GM12878 (cell line): ENCODE results near the gene ADAMTS2. TPM values are rescaled to one million over a fixed set of nuclear protein-coding genes. Genes with fewer than 3 reads are reported as not detected.

Source experiments
- ATAC-seq: fragments of 200-7000 bp; cut with Tn5 transposase; 3 replicates; pipeline ENCODE4 v1.9.1; 2020; ENCODE audit warnings: mild to moderate bottlenecking, moderate library complexity
- BruUV-seq: library from RNA; stranded (reverse); fragments of 400-500 nt; replicated peaks from 2 replicates; lab custom pipeline; 2021; lab: Mats Ljungman, UMichigan
- CTCF ChIA-PET: fragments of 300-600 bp; sonication (Branson Sonifier 250); formaldehyde crosslinking; extraction: SDS; loops from one replicate; lab custom pipeline; 2021; ENCODE audit warnings: inconsistent platforms; lab: Yijun Ruan, JAX
- POLR2A ChIA-PET: fragments of 350-600 bp; formaldehyde crosslinking; extraction: SDS; loops from one replicate; lab custom pipeline; 2021; ENCODE audit warnings: inconsistent platforms; lab: Charles Lee
- RAD21 ChIA-PET: fragments of 300-600 bp; sonication (Branson Sonifier 250); formaldehyde crosslinking; loops from one replicate; lab custom pipeline; 2023; ENCODE audit warnings: antibody characterized with exemption; ENCODE audit not compliant: unreplicated experiment; lab: Charles Lee
- SMC1A ChIA-PET: fragments of 300-600 bp; sonication (Branson Sonifier 250); formaldehyde crosslinking; loops from one replicate; lab custom pipeline; 2023; ENCODE audit not compliant: unreplicated experiment, uncharacterized antibody; lab: Charles Lee
- DNase-seq: peaks from one replicate; pipeline ENCODE4 v3.0.0-alpha.2; 2011; ENCODE audit warnings: low read depth, low spot score
- FAIRE-seq: peaks from 3 replicates; lab custom pipeline; 2011; peaks lifted over from hg19 to GRCh38; lab: Jason Lieb, UNC
- H2AFZ ChIP-seq: 2 replicates; pipeline ENCODE4 v1.6.0; 2011; ENCODE audit warnings: low read depth, low read length, control low read depth; ENCODE audit not compliant: control insufficient read depth
- H3K27ac ChIP-seq: 2 replicates; pipeline ENCODE4 v1.5.1; 2011; ENCODE audit warnings: control low read depth; ENCODE audit not compliant: control insufficient read depth, insufficient read depth
- H3K27me3 ChIP-seq, 2 experiments: replicated peaks in 1 of 2; 2 replicates each; pipeline versions ENCODE4 v1.6.0 to v1.6.1; 2011; ENCODE audit warnings: low read length in 1 of 2; ENCODE audit not compliant: control insufficient read depth in 2 of 2, insufficient read depth in 2 of 2
- H3K36me3 ChIP-seq, 2 experiments: 2 replicates each; pipeline ENCODE4 v1.5.1; 2011; ENCODE audit warnings: low read length in 1 of 2; ENCODE audit not compliant: control insufficient read depth in 2 of 2, insufficient read depth in 2 of 2
- H3K4me1 ChIP-seq: 2 replicates; pipeline ENCODE4 v1.6.1; 2011; ENCODE audit warnings: mild to moderate bottlenecking, low read length, moderate library complexity, mixed read lengths; ENCODE audit not compliant: control insufficient read depth, insufficient read depth
- H3K4me2 ChIP-seq: 2 replicates; pipeline ENCODE4 v1.6.0; 2011; ENCODE audit warnings: control low read depth; ENCODE audit not compliant: control insufficient read depth, insufficient read depth
- H3K4me3 ChIP-seq: fragments of 200-600 bp; sonication (generic); 2 replicates; pipeline ENCODE4 v1.5.1; 2016
- H3K79me2 ChIP-seq: 2 replicates; pipeline ENCODE4 v1.6.0; 2011; ENCODE audit warnings: low read length; ENCODE audit not compliant: control insufficient read depth, insufficient read depth
- H3K9ac ChIP-seq: 2 replicates; pipeline ENCODE4 v1.8.0; 2011; ENCODE audit warnings: low read length, control low read depth, mixed read lengths; ENCODE audit not compliant: control insufficient read depth, insufficient read depth
- H3K9me3 ChIP-seq: replicated peaks from 3 replicates; pipeline ENCODE4 v1.5.1; 2011; ENCODE audit warnings: mild to moderate bottlenecking, low read length; ENCODE audit not compliant: control insufficient read depth, insufficient read depth
- H4K20me1 ChIP-seq: 2 replicates; pipeline ENCODE4 v1.6.0; 2011; ENCODE audit not compliant: control insufficient read depth, insufficient read depth
- E2F8 ChIP-seq: fragments of 450-650 bp; IDR thresholded peaks from 2 replicates; pipeline ENCODE4 v1.6.1; 2018; ENCODE audit warnings: mild to moderate bottlenecking, low read depth, moderate library complexity; ENCODE audit not compliant: partially characterized antibody
- MEF2A ChIP-seq: IDR thresholded peaks from 2 replicates; pipeline ENCODE4 v1.6.1; 2011; ENCODE audit warnings: low read depth, mild to moderate bottlenecking, low read length, moderate library complexity; ENCODE audit not compliant: insufficient read depth
- PBX3 ChIP-seq: IDR thresholded peaks from 2 replicates; pipeline ENCODE4 v1.6.1; 2011; ENCODE audit warnings: mild to moderate bottlenecking, low read depth, low read length, moderate library complexity; ENCODE audit not compliant: insufficient replicate concordance
- PKNOX1 ChIP-seq: fragments of 450-650 bp; IDR thresholded peaks from 2 replicates; pipeline ENCODE4 v1.6.1; 2016; ENCODE audit warnings: mild to moderate bottlenecking
- SMAD5 ChIP-seq: IDR thresholded peaks from 2 replicates; pipeline ENCODE4 v1.6.1; 2016; ENCODE audit warnings: antibody characterized with exemption, low read depth
- TCF3 ChIP-seq: IDR thresholded peaks from 2 replicates; pipeline ENCODE4 v1.6.1; 2012; ENCODE audit warnings: low read depth, mild to moderate bottlenecking, low read length, borderline replicate concordance; ENCODE audit not compliant: insufficient read depth
- ZBTB11 ChIP-seq: fragments of 450-650 bp; formaldehyde crosslinking; IDR thresholded peaks from 2 replicates; pipeline ENCODE4 v1.5.0; 2022; ENCODE audit warnings: mild to moderate bottlenecking, missing genetic modification characterization
- ZSCAN29 ChIP-seq: fragments of 450-650 bp; IDR thresholded peaks from 2 replicates; pipeline ENCODE4 v1.6.1; 2017; ENCODE audit warnings: mild to moderate bottlenecking, moderate library complexity
- WGBS: methylation state at CpG from one replicate; pipeline ENCODE4 v1.1.6; 2016; ENCODE audit warnings: low lambda C conversion rate; ENCODE audit not compliant: insufficient replicate concordance, insufficient coverage; ENCODE audit errors: missing lambda C conversion rate; 5-methylcytosine and 5-hydroxymethylcytosine counted together
- in situ Hi-C: fragments of 300-500 bp; cut with MboI; formaldehyde crosslinking; loops from 9 replicates; pipeline ENCODE4 v1.14.3; 2018; ENCODE audit warnings: mixed read lengths
- intact Hi-C: fragments of 100-400 bp; cut with micrococcal nuclease; formaldehyde crosslinking; loops from one replicate; pipeline ENCODE4 v1.14.2; 2022; ENCODE audit not compliant: unreplicated experiment
- polyA plus RNA-seq, 11 experiments: library from polyadenylated mRNA; depleted of rRNA in 4 of 11; unstranded in 6 of 11; stranded (reverse) in 5 of 11; fragments of >200 nt; fragmentation: Nextera tagmentation in 4 of 11; fragmentation: Illumina TruSeq in 1 of 11; extraction: Ambion mirVana in 4 of 11; extraction: Trizol in 1 of 11; gene quantifications; 1 replicate in 1 of 11; 2 replicates in 10 of 11; pipeline versions ENCODE4 v1.2.1 to v1.2.3, GENCODE V29; 2011 to 2016; ENCODE audit warnings: inconsistent platforms in 2 of 11, missing spikeins in 2 of 11, low read depth in 1 of 11
- total RNA-seq, 4 experiments: library from RNA; depleted of rRNA in 3 of 4; stranded (reverse); fragments of >200 nt in 3 of 4; fragmentation: Illumina TruSeq in 1 of 4; extraction: Trizol in 1 of 4; gene quantifications; 2 replicates each; pipeline versions ENCODE4 v1.2.1 to v1.2.3, GENCODE V29; 2013 to 2021

ADAMTS2 gene
- total and polyA plus RNA-seq, 10 of the 15 experiments (the other 5 are each of a cell fraction or from before 2014, with no cell fraction given), result 0.03 to 0.05 TPM; not detected in 8

- no peak for TF ChIP-seq E2F8
Observed at GRCh38 chr5:179300581-179301180, 44.6 kb downstream of the ADAMTS2 start (continued).

GRCh38 chr5:179298181-179298993, 46.9 kb downstream of the ADAMTS2 start:
- BruUV-seq, result no TSS peak
- RAD21 ChIA-PET, result no interaction called here
- TF ChIP-seq SMAD5 (no peak), PBX3 (no peak), PKNOX1 (no peak), TCF3 (no peak), ZSCAN29 (no peak), MEF2A (no peak), ZBTB11 (CRISPR knock-in tag) (no peak)

More at GRCh38 chr5:179298181-179298993, 46.9 kb downstream of the ADAMTS2 start:
- no peaks in the 10 kb centered on the region for H3K4me1 ChIP-seq
- no peak overlapping the region for H3K9ac ChIP-seq
- ChIA-PET SMC1A (no interaction called here), CTCF (no interaction called here), POLR2A (no interaction called here)
- H2AFZ ChIP-seq, result no peak overlapping the region
- no peaks in the 10 kb centered on the region for H3K27me3 ChIP-seq
- H4K20me1 ChIP-seq, result no peaks in the 10 kb centered on the region
- H3K9me3 ChIP-seq, result no peaks in the 10 kb centered on the region; the same call in 1 of the 3 replicates
- no peaks in the 10 kb centered on the region for H3K36me3 ChIP-seq
- no peak overlapping the region for H3K4me2 ChIP-seq
- DNase-seq (no peak), FAIRE-seq (no peak), ATAC-seq (no peak)
- in situ Hi-C loops (no loop called here), intact Hi-C loops (no loop called here)
- H3K79me2 ChIP-seq, result no peaks in the 10 kb centered on the region
- H3K4me3 ChIP-seq, result no peak overlapping the region
- no peak overlapping the region for H3K27ac ChIP-seq
- 28% methylated on average over 14 of the region's 14 CpGs for WGBS
